ENCODE measurements around the gene MAT2A.

The MAT2A gene

DNA sequence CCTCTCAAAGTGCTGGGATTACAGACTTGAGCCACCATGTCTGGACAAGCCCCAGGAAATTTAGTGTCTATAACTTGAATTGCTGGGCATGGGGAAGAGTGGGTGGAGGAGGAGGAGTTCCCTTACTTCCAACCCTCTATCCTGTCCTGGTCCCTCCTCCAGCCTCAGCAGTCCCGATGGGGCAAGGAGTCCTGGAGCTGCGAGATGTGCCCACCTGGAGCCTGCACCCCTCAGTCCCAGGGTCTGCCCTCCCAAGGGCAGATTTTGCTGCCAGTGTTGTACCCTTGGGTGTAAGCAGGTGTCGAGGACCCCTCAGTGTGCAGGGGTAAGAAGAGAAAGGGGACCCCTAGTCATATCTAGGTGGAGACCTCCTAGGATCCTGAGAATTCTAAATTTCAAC lies 41.2 kb downstream of the MAT2A start:
- DNase-seq (ENCODE audit: low read depth): no peak
- H3K4me3 ChIP-seq (ENCODE audit: low read depth, low read length): no peak overlapping the region
- TF ChIP-seq, protein P1, sequence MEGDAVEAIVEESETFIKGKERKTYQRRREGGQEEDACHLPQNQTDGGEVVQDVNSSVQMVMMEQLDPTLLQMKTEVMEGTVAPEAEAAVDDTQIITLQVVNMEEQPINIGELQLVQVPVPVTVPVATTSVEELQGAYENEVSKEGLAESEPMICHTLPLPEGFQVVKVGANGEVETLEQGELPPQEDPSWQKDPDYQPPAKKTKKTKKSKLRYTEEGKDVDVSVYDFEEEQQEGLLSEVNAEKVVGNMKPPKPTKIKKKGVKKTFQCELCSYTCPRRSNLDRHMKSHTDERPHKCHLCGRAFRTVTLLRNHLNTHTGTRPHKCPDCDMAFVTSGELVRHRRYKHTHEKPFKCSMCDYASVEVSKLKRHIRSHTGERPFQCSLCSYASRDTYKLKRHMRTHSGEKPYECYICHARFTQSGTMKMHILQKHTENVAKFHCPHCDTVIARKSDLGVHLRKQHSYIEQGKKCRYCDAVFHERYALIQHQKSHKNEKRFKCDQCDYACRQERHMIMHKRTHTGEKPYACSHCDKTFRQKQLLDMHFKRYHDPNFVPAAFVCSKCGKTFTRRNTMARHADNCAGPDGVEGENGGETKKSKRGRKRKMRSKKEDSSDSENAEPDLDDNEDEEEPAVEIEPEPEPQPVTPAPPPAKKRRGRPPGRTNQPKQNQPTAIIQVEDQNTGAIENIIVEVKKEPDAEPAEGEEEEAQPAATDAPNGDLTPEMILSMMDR (IDR thresholded peaks at IDR 0.05; ENCODE audit: control insufficient read depth, extremely low read depth, insufficient read depth): no peak

DNA sequence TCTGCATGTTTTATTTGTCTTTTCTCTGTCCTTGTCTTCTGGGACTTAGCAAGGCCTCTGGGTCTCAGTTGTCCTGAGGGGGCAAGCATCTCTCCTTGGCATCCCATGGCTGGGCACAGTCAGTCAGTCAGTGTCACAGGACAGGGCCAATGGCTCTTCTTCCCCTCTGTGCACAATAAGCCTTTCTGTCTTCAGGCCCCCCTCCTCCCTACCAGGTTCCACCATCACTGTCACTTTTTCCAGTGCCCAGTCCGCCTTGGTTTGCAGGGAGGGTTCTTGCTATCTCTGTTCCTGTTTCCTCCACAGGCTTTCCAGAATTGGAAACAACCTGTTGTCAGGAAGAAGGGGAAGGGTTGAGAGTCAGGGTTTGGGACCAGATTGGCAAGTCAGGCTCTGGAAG lies 43.5 kb downstream of the MAT2A start:
- no peak overlapping the region for H3K4me3 ChIP-seq (ENCODE audit: low read depth, low read length)
- TF ChIP-seq, protein P1 (IDR thresholded peaks at IDR 0.05; ENCODE audit: control insufficient read depth, extremely low read depth, insufficient read depth): no peak
- DNase-seq (ENCODE audit: low read depth): no peak

DNA sequence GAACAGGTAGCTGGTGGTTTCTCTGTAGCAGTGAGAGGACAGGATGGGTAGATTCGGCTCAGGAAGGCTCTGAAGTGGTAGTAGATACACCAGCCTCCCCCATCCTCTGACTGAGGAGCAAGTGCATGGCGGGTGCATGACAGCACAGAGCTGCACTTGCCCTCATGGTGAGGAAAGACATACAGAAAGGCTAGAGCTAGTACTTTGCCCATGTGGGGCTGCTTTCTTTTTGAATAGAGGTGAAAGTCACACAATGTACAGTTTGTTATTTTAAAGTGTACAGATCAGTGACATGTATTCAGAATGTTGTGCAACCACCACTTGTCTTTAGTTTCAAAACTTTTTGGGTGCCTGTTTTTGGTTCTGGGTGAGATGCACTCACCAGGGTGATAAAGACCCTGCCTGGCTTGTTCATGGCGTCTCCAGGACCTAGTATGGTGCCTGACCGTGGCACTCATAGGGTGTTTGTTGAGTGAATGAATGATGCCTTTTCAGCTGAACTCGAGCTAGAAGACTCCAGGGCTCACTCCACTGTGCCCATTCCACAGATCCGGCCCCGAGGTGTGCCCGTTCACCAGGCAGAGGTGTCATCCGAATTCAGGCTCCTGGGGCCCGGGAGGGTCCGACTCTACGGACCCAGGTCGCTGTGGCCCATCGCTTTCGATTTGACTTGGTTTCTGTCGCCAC lies 44.8 kb downstream of the MAT2A start:
- no peak for DNase-seq (ENCODE audit: low read depth)
- no peak overlapping the region for H3K4me3 ChIP-seq (ENCODE audit: low read depth, low read length)
- TF ChIP-seq, protein P1 (IDR thresholded peaks at IDR 0.05; ENCODE audit: control insufficient read depth, extremely low read depth, insufficient read depth): no peak

DNA sequence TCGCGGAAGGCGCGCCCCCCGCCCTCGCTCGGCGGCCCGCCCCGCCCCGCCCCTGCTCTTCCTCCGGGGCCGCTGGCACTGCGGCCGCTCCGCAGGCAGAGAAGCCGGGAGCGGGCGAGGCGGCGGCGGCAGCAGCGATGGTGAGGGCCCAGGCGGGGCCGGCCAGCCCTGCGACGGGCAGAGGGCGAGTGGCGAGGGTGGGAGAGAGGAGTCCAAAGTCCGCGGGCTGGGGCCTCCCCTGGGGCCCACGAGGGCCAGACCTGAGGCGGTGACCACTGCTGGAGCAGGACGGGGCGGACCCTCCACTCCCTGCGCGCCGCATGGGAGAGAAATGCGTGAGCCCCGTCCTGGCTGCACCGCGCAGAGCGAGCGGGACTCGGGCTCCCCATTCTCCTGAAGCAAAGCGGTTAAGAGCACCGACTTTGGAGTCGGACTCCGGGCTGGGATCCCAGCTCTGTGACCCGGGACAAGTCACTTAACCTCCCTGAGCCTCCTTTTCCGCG lies 45.4 kb downstream of the MAT2A start, which contains the start of gene VAMP5:
Gene VAMP5 (plus strand): TSS at position 78 of the 503 bp plus-strand sequence. CDS start 60 bp downstream, at position 138.
- H3K4me3 ChIP-seq (ENCODE audit: low read depth, low read length): no peak within 1 kb of the TSS
- DNase-seq (ENCODE audit: low read depth): no peak
- TF ChIP-seq, protein P1 (IDR thresholded peaks at IDR 0.05; ENCODE audit: control insufficient read depth, extremely low read depth, insufficient read depth): no peak

DNA sequence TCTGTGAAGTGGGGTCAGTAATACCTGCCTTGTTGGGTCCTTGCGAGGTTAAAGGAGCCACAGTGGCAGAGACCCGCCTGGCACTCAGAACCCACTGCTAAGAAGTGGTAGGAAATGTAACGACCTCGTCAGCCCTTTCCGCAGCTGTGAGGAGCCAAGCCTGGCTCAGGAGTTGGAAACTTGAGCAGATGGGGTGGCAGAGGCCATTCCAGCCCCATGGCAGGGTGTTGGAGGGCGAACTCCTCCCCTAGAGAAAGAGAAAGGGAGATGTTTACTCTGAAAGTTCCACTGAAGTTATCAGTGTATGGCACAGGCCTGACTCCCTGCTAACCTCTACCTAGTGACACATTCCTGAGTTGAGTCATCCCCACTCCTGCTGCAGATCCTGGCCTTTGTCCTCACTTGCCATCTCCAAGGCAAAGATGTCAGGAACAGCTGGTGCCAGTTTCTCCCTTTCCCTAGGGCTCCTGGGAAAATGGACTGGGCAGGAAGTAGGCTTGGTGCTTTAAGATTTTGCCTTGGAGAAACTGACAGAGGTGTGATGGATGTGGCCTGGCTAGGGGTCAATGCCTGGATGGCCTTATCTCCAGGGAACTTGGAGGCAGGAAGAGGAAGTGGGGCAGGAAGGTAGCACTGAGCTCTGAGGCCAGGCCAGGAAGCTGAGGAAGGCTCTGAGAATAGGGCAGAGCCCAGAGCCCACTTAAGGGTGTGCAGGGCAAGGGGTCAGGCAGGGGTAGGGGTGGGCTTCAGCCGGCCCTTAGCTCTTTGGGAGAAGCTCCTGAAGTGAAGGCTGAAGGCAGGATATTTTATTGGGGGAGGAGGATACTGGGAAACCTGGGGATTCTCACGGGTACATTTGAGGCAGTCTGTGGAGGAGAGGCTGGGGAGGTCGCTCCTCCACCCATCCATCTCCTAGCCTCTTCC lies 46.2 kb downstream of the MAT2A start:
- H3K4me3 ChIP-seq (ENCODE audit: low read depth, low read length): no peak overlapping the region
- DNase-seq (ENCODE audit: low read depth): no peak
- TF ChIP-seq, protein P1 (IDR thresholded peaks at IDR 0.05; ENCODE audit: control insufficient read depth, extremely low read depth, insufficient read depth): no peak

DNA sequence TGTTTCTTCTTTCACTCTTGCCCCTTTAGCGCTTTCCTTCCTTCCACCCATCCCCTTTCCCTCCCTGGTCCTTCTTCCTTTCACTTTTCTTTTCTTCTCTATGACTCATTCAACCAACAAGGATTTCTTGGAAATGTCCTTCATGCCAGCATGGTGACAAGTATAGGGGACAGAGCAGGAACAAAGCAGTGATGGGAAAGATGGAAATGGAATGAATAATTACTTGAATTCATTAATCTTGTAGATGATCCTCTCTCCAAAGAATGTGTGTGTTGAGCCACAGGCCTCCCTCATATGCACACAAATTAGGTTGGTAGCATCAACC lies 46.8 kb downstream of the MAT2A start:
- TF ChIP-seq, protein P1 (IDR thresholded peaks at IDR 0.05; ENCODE audit: control insufficient read depth, extremely low read depth, insufficient read depth): no peak
- DNase-seq (ENCODE audit: low read depth): no peak
- no peak overlapping the region for H3K4me3 ChIP-seq (ENCODE audit: low read depth, low read length)

Measured in LNCaP clone FGC (cell line).